Type B pancreatic cell (in vitro differentiated cells): Measurements from ENCODE around the gene USP24. TPM values are rescaled to one million over a fixed set of nuclear protein-coding genes. Genes with fewer than 3 reads are reported as not detected.

ENCODE experiments used
- DNase-seq: peaks from one replicate; pipeline ENCODE4 v3.0.0; 2021; ENCODE audit warnings: mixed read lengths; ENCODE audit not compliant: unreplicated experiment; ENCODE audit errors: extremely low spot score
- H3K27ac Mint-ChIP-seq: 2 replicates; pipeline ENCODE4 v1.8.0; 2021; ENCODE audit warnings: mild to moderate bottlenecking, mixed read lengths
- H3K27me3 Mint-ChIP-seq: 2 replicates; pipeline ENCODE4 v1.8.0; 2021; ENCODE audit warnings: mixed read lengths
- H3K36me3 Mint-ChIP-seq: 2 replicates; pipeline ENCODE4 v1.8.0; 2021; ENCODE audit warnings: mixed read lengths
- H3K4me1 Mint-ChIP-seq: one replicate; pipeline ENCODE4 v1.8.0; 2021; ENCODE audit warnings: mixed read lengths; ENCODE audit not compliant: unreplicated experiment
- H3K4me3 Mint-ChIP-seq: 2 replicates; pipeline ENCODE4 v1.8.0; 2021; ENCODE audit warnings: mild to moderate bottlenecking, mixed read lengths
- H3K9me3 Mint-ChIP-seq: 2 replicates; pipeline ENCODE4 v1.8.0; 2021; ENCODE audit warnings: mixed read lengths
- total RNA-seq: library from RNA; stranded (reverse); gene quantifications from 2 replicates; pipeline ENCODE4 v1.2.1, GENCODE V29; 2021; ENCODE audit warnings: low replicate concordance
- TF ChIP-seq, protein P1 (sequence below): fragments of 200-600 bp; sonication (generic); conservative IDR thresholded peaks from 2 replicates; pipeline ENCODE4 v1.5.0; 2021; ENCODE audit warnings: antibody characterized with exemption, mild to moderate bottlenecking

The USP24 gene
- total RNA-seq, 1 donor from 2014 or later = 44.5 TPM

DNA sequence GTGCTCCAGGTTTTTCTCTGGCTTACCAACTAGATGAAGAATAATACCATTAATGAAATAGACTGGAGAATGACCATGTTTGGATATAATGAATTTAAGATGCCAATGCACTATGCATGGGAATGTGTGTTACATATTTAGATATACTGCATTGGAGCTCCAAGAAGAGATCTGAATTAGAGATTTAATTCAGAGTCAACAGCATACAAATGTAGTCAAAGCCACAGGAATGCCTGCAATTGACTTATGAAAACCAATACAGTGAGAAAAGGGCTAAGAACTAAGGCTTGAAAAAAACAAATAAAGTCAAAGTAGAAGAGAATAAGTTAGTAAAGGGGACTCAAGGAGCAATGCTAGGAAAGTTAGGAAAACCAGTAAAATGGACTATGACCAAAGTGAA is 59.1 kb downstream of the USP24 start:
- Mint-ChIP-seq H3K27me3 (no peaks in the 10 kb centered on the region), H3K4me3 (no peak overlapping the region), H3K9me3 (no peaks in the 10 kb centered on the region), H3K36me3 (peaks cover 43% of the 10 kb centered on the region), H3K27ac (no peak overlapping the region), H3K4me1 (no peaks in the 10 kb centered on the region)
- TF ChIP-seq, protein P1, sequence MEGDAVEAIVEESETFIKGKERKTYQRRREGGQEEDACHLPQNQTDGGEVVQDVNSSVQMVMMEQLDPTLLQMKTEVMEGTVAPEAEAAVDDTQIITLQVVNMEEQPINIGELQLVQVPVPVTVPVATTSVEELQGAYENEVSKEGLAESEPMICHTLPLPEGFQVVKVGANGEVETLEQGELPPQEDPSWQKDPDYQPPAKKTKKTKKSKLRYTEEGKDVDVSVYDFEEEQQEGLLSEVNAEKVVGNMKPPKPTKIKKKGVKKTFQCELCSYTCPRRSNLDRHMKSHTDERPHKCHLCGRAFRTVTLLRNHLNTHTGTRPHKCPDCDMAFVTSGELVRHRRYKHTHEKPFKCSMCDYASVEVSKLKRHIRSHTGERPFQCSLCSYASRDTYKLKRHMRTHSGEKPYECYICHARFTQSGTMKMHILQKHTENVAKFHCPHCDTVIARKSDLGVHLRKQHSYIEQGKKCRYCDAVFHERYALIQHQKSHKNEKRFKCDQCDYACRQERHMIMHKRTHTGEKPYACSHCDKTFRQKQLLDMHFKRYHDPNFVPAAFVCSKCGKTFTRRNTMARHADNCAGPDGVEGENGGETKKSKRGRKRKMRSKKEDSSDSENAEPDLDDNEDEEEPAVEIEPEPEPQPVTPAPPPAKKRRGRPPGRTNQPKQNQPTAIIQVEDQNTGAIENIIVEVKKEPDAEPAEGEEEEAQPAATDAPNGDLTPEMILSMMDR = no peak
- DNase-seq = no peak

DNA sequence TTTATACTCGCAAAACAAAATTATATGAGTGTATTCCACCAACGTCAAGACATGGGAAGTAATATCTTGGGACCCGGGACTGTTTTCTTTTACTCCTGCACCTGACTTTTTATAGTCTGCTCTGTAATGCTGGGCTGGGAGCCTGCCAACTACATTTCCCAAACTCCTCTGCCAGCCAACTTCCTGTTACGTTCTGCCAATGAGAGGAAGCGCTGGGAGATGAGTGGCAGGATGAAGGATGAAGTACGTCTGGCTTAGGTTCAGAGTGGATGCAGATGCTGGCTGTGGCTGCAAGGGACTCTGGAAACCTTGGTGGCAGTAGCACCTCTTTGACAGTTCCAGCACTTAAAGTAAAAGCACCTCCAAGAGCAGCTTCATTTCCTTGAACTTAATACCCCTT is 59.6 kb downstream of the USP24 start:
- peaks cover 46% of the 10 kb centered on the region for H3K36me3 Mint-ChIP-seq

DNA sequence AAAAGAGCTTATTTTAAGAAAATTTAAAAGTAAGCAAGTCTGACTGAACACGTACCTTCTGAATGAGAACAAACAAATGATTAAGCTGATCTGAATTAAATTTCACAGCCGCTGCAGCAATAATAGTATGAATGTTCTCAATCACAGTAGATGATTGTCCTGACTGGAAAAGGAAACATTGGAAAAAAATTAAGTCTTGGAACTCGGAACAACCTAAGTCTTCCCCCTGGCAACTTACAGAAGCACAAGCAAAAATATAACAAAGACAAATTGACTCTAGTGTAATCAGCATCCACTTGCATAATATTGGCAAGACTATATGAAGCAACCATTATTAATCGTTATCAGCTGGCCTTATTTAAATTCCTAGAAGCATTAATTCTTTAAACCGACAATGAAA is 60.5 kb downstream of the USP24 start:
- H3K4me3 Mint-ChIP-seq = no peak overlapping the region
- no peak overlapping the region for H3K27ac Mint-ChIP-seq
- no peak for DNase-seq
- peaks cover 42% of the 10 kb centered on the region for H3K36me3 Mint-ChIP-seq
- TF ChIP-seq, protein P1 = no peak
- no peaks in the 10 kb centered on the region for H3K4me1 Mint-ChIP-seq
- H3K27me3 Mint-ChIP-seq = no peaks in the 10 kb centered on the region
- H3K9me3 Mint-ChIP-seq = no peaks in the 10 kb centered on the region

More for the DNA sequence above, 59.6 kb downstream of the USP24 start:
- Mint-ChIP-seq H3K27me3 (no peaks in the 10 kb centered on the region), H3K27ac (no peak overlapping the region), H3K9me3 (no peaks in the 10 kb centered on the region), H3K4me3 (no peak overlapping the region), H3K4me1 (no peaks in the 10 kb centered on the region)
- DNase-seq = no peak
- TF ChIP-seq, protein P1 = no peak

DNA sequence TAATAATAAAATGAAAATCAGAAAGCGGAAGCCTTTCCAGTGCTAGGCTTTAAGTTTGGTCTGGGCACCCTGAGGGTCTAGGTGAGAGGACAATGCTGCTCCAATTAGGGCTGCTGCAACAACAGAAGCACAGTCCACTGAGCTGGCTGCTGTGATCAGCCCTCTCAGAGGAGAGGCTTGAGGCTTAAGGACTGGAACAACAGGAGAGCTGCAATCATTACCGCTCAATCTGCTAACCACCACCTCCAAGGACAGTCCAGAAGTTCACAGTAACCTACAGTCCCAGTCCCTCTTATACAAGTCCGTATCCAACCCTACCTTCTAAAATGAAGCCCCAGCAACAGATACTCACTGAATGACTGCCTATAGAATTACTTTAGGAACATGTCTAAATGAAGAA is 62.1 kb downstream of the USP24 start:
- Mint-ChIP-seq H3K27me3 (no peaks in the 10 kb centered on the region), H3K27ac (no peak overlapping the region), H3K4me3 (no peak overlapping the region), H3K9me3 (no peaks in the 10 kb centered on the region), H3K36me3 (peaks cover 38% of the 10 kb centered on the region), H3K4me1 (no peaks in the 10 kb centered on the region)
- TF ChIP-seq, protein P1 = no peak
- DNase-seq = no peak

DNA sequence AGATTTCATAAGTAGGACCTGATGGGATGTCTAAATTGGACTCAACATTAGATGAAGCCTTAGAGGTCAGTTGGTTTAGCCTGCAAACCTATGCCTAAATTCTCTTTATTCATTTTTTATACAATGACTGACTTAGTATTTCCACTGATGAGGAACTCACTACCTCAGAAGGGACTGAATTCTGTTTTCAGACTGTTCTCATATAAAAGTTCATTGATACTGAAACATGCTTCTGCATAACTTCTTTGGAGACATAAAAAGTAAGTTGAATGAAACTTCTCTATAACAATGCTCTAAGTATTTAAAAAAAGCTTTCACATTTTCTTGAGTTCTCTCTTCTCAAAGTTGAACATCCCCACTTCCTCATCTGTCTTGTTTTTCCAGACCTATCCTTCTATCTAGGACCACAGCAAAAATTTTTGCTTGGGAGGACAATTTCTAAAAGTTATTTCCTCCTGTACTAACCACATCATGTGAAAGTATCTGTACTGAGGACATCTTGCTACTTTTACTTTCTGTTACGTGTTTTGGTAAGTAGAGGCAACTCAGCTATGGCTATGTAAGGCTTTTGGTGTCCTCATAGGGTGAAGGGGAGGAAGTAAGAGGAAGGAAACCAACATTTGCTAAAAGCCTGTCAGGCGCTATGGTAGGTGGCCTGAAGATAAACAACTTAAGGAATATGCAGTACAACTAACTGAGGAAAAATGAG is 64.1 kb downstream of the USP24 start:
- H3K36me3 Mint-ChIP-seq = peaks cover 32% of the 10 kb centered on the region

More for the DNA sequence above, 64.1 kb downstream of the USP24 start:
- Mint-ChIP-seq H3K4me3 (no peak overlapping the region), H3K27me3 (no peaks in the 10 kb centered on the region), H3K9me3 (no peaks in the 10 kb centered on the region), H3K4me1 (no peaks in the 10 kb centered on the region), H3K27ac (no peak overlapping the region)
- DNase-seq = no peak
- TF ChIP-seq, protein P1 = no peak
